ENCODE measurements around the gene TNFRSF14.

DNA sequence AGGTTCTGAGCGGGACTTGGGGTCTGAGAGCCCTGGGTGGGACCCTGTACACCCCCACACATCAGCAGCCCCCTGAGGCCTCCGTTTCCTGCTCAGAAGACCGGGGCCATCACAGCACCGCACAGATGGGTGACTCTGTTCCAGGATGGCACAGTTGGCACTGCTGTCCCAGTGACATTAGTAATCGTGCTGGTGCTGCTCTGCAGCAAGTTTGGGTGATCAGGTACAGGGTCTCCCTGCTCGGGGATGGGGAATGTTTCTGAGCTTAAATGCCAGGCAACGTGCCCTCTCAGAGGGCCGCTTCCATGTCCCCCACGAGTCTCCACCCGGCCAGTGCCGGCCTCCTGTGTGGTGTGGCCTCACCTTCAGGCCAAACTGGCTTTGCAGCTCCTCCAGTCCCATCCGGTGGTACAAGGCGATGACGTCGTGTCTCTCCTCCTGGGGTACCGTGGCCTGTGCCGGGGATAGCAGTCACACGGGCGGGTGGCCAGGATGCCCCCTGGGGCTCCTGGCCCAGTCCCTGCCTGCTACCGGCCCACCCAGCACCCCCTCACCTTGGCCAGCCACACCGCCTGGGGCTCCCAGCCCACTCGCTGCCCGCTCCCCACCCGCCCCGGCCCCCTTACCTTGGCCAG is 47.5 kb downstream of the TNFRSF14 start:
- TF ChIP-seq, protein P1, sequence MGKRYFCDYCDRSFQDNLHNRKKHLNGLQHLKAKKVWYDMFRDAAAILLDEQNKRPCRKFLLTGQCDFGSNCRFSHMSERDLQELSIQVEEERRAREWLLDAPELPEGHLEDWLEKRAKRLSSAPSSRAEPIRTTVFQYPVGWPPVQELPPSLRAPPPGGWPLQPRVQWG (CRISPR knock-in tag; IDR thresholded peaks at IDR 0.05; ENCODE audit: borderline replicate concordance, low read depth): no peak
- TF ChIP-seq, protein P2, sequence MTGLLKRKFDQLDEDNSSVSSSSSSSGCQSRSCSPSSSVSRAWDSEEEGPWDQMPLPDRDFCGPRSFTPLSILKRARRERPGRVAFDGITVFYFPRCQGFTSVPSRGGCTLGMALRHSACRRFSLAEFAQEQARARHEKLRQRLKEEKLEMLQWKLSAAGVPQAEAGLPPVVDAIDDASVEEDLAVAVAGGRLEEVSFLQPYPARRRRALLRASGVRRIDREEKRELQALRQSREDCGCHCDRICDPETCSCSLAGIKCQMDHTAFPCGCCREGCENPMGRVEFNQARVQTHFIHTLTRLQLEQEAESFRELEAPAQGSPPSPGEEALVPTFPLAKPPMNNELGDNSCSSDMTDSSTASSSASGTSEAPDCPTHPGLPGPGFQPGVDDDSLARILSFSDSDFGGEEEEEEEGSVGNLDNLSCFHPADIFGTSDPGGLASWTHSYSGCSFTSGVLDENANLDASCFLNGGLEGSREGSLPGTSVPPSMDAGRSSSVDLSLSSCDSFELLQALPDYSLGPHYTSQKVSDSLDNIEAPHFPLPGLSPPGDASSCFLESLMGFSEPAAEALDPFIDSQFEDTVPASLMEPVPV (CRISPR knock-in tag; IDR thresholded peaks at IDR 0.05): no peak
- TF ChIP-seq, protein P3, sequence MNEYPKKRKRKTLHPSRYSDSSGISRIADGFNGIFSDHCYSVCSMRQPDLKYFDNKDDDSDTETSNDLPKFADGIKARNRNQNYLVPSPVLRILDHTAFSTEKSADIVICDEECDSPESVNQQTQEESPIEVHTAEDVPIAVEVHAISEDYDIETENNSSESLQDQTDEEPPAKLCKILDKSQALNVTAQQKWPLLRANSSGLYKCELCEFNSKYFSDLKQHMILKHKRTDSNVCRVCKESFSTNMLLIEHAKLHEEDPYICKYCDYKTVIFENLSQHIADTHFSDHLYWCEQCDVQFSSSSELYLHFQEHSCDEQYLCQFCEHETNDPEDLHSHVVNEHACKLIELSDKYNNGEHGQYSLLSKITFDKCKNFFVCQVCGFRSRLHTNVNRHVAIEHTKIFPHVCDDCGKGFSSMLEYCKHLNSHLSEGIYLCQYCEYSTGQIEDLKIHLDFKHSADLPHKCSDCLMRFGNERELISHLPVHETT (CRISPR knock-in tag; conservative IDR thresholded peaks at IDR 0.05): no peak
- TF ChIP-seq, protein P4, sequence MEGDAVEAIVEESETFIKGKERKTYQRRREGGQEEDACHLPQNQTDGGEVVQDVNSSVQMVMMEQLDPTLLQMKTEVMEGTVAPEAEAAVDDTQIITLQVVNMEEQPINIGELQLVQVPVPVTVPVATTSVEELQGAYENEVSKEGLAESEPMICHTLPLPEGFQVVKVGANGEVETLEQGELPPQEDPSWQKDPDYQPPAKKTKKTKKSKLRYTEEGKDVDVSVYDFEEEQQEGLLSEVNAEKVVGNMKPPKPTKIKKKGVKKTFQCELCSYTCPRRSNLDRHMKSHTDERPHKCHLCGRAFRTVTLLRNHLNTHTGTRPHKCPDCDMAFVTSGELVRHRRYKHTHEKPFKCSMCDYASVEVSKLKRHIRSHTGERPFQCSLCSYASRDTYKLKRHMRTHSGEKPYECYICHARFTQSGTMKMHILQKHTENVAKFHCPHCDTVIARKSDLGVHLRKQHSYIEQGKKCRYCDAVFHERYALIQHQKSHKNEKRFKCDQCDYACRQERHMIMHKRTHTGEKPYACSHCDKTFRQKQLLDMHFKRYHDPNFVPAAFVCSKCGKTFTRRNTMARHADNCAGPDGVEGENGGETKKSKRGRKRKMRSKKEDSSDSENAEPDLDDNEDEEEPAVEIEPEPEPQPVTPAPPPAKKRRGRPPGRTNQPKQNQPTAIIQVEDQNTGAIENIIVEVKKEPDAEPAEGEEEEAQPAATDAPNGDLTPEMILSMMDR (CRISPR knock-in tag; IDR thresholded peaks at IDR 0.05): no peak
- no peak for TF ChIP-seq NPAS2 (CRISPR knock-in tag; IDR thresholded peaks at IDR 0.05; ENCODE audit: borderline replicate concordance)
- no peak for TF ChIP-seq ZNF770 (CRISPR knock-in tag; IDR thresholded peaks at IDR 0.05)
- TF ChIP-seq ZNF235 (CRISPR knock-in tag; IDR thresholded peaks at IDR 0.05; ENCODE audit: borderline replicate concordance): no peak
- no peak for TF ChIP-seq MXD4 (CRISPR knock-in tag; IDR thresholded peaks at IDR 0.05)
- TF ChIP-seq MAZ (IDR thresholded peaks at IDR 0.05; ENCODE audit: borderline replicate concordance, low read depth, low read length): no peak
- no peak for TF ChIP-seq MAZ (CRISPR knock-in tag; IDR thresholded peaks at IDR 0.05; ENCODE audit: low read depth)
- TF ChIP-seq STAG1 (CRISPR knock-in tag; IDR thresholded peaks at IDR 0.05): no peak
- TF ChIP-seq, protein P5, sequence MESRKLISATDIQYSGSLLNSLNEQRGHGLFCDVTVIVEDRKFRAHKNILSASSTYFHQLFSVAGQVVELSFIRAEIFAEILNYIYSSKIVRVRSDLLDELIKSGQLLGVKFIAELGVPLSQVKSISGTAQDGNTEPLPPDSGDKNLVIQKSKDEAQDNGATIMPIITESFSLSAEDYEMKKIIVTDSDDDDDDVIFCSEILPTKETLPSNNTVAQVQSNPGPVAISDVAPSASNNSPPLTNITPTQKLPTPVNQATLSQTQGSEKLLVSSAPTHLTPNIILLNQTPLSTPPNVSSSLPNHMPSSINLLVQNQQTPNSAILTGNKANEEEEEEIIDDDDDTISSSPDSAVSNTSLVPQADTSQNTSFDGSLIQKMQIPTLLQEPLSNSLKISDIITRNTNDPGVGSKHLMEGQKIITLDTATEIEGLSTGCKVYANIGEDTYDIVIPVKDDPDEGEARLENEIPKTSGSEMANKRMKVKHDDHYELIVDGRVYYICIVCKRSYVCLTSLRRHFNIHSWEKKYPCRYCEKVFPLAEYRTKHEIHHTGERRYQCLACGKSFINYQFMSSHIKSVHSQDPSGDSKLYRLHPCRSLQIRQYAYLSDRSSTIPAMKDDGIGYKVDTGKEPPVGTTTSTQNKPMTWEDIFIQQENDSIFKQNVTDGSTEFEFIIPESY (CRISPR knock-in tag; IDR thresholded peaks at IDR 0.05): no peak
- TF ChIP-seq ERF (CRISPR knock-in tag; IDR thresholded peaks at IDR 0.05): no peak
- TF ChIP-seq, protein P6, sequence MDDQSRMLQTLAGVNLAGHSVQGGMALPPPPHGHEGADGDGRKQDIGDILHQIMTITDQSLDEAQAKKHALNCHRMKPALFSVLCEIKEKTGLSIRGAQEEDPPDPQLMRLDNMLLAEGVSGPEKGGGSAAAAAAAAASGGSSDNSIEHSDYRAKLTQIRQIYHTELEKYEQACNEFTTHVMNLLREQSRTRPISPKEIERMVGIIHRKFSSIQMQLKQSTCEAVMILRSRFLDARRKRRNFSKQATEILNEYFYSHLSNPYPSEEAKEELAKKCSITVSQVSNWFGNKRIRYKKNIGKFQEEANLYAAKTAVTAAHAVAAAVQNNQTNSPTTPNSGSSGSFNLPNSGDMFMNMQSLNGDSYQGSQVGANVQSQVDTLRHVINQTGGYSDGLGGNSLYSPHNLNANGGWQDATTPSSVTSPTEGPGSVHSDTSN (CRISPR knock-in tag; IDR thresholded peaks at IDR 0.05; ENCODE audit: borderline replicate concordance): no peak

All from HepG2 (cell line).